PC-3 (cell line): ENCODE results near the gene PHKA1. TPM values are rescaled to one million over a fixed set of nuclear protein-coding genes. Genes with fewer than 3 reads are reported as not detected.
"Not testable (repeated sequence)": the region's sequence is repeated elsewhere in the genome, so short reads cannot be mapped to it uniquely, and the experiment has no call there.

Source experiments
- ATAC-seq: fragments of 200-7000 bp; cut with Tn5 transposase; 2 replicates; pipeline ENCODE4 v1.9.1; 2020; ENCODE audit warnings: mild to moderate bottlenecking, moderate library complexity
- BruUV-seq: library from RNA; stranded (reverse); fragments of 400-500 nt; replicated peaks from 2 replicates; lab custom pipeline; 2021; lab: Mats Ljungman, UMichigan
- CTCF ChIA-PET: fragments of 300-600 bp; sonication (Branson Sonifier 250); formaldehyde crosslinking; loops from one replicate; lab custom pipeline; 2022; ENCODE audit warnings: antibody characterized with exemption; lab: Charles Lee
- POLR2A ChIA-PET: fragments of 300-600 bp; sonication (Branson Sonifier 250); formaldehyde crosslinking; loops from one replicate; lab custom pipeline; 2022; ENCODE audit warnings: antibody characterized with exemption; ENCODE audit not compliant: unreplicated experiment; lab: Charles Lee
- DNase-seq: peaks from one replicate; pipeline ENCODE4 v3.0.0-alpha.2; 2015
- H2AFZ ChIP-seq: fragments of 300-600 bp; sonication (generic); 2 replicates; pipeline ENCODE4 v1.6.0; 2016; ENCODE audit warnings: antibody characterized with exemption, low read length
- H3F3A ChIP-seq: fragments of 300-600 bp; sonication (generic); one replicate; pipeline ENCODE4 v1.6.0; 2017; ENCODE audit warnings: antibody characterized with exemption, low read length, control low read depth, mild to moderate bottlenecking; ENCODE audit not compliant: unreplicated experiment
- H3K27ac ChIP-seq: fragments of 300-600 bp; sonication (generic); 2 replicates; pipeline ENCODE4 v1.5.1; 2016; ENCODE audit warnings: mild to moderate bottlenecking, low read length
- H3K27me3 ChIP-seq: fragments of 300-600 bp; sonication (generic); 2 replicates; pipeline ENCODE4 v1.6.1; 2016; ENCODE audit warnings: low read length, mixed read lengths
- H3K36me3 ChIP-seq: fragments of 300-600 bp; sonication (generic); 2 replicates; pipeline ENCODE4 v1.6.1; 2016; ENCODE audit warnings: low read depth, mixed run types, low read length, mixed read lengths
- H3K4me1 ChIP-seq: fragments of 300-600 bp; sonication (generic); 2 replicates; pipeline ENCODE4 v1.5.1; 2016; ENCODE audit warnings: low read length; ENCODE audit not compliant: insufficient read depth
- H3K4me2 ChIP-seq: fragments of 300-600 bp; sonication (generic); 2 replicates; pipeline ENCODE4 v1.6.0; 2016; ENCODE audit warnings: low read length
- H3K4me3 ChIP-seq: fragments of 300-600 bp; sonication (generic); 2 replicates; pipeline ENCODE4 v1.5.1; 2016; ENCODE audit warnings: mild to moderate bottlenecking, low read length, mixed read lengths
- H3K79me2 ChIP-seq: fragments of 300-600 bp; sonication (generic); 2 replicates; pipeline ENCODE4 v1.6.1; 2017; ENCODE audit warnings: low read length, mixed read lengths
- H3K9ac ChIP-seq: fragments of 300-600 bp; sonication (generic); 2 replicates; pipeline ENCODE4 v1.6.0; 2016; ENCODE audit warnings: mild to moderate bottlenecking, low read length
- H3K9me2 ChIP-seq: fragments of 300-600 bp; sonication (generic); replicated peaks from 2 replicates; pipeline ENCODE4 v1.6.1; 2016; ENCODE audit warnings: mixed run types, low read length, mixed read lengths
- H3K9me3 ChIP-seq: fragments of 300-600 bp; sonication (generic); 2 replicates; pipeline ENCODE4 v1.6.1; 2016; ENCODE audit warnings: low read length, mixed read lengths
- H4K20me1 ChIP-seq: fragments of 300-600 bp; sonication (generic); 2 replicates; pipeline ENCODE4 v1.6.1; 2016; ENCODE audit warnings: low read length, mixed read lengths
- EZH2 ChIP-seq: fragments of 300-600 bp; sonication (generic); IDR thresholded peaks from one replicate; pipeline ENCODE4 v1.6.1; 2017; ENCODE audit warnings: antibody characterized with exemption, mild to moderate bottlenecking, low read length; ENCODE audit not compliant: unreplicated experiment
- EZH2phosphoT487 ChIP-seq: fragments of 300-600 bp; sonication (generic); IDR thresholded peaks from 2 replicates; pipeline ENCODE4 v1.6.1; 2018; ENCODE audit warnings: mild to moderate bottlenecking, antibody characterized with exemption, low read length, borderline replicate concordance
- intact Hi-C: fragments of 100-400 bp; cut with micrococcal nuclease; formaldehyde crosslinking; loops from 2 replicates; pipeline ENCODE4 v1.9.0; 2023
- total RNA-seq: library from RNA; depleted of rRNA; stranded (reverse); fragments of >200 nt; gene quantifications from 2 replicates; pipeline ENCODE4 v1.2.3, GENCODE V29; 2014
- TF ChIP-seq, protein P1 (sequence below): fragments of 300-600 bp; sonication (generic); conservative IDR thresholded peaks from 2 replicates; pipeline ENCODE4 v1.5.1; 2017; ENCODE audit warnings: antibody characterized with exemption, low read depth, mild to moderate bottlenecking, low read length

Gene PHKA1
- total RNA-seq, 1 experiment from 2014 or later = 28.5 TPM

- CTCF ChIA-PET = interaction anchor here (0.7 kb wide), 1 partner anchor 1336 kb away, joined by 5 read pairs; no protein-coding TSS in a partner anchor
- no peaks in the 10 kb centered on the region for H3F3A ChIP-seq
- no peak overlapping the region for H3K27ac ChIP-seq
Measured at GRCh38 chrX:72604705-72605104, 109.4 kb downstream of the PHKA1 start.

GRCh38 chrX:72604112-72604511, 110.0 kb downstream of the PHKA1 start:
- BruUV-seq = no TSS peak
- H3K27ac ChIP-seq = no peak overlapping the region
- no peak for TF ChIP-seq EZH2phosphoT487
- TF ChIP-seq EZH2 = no peak
- TF ChIP-seq, protein P1, sequence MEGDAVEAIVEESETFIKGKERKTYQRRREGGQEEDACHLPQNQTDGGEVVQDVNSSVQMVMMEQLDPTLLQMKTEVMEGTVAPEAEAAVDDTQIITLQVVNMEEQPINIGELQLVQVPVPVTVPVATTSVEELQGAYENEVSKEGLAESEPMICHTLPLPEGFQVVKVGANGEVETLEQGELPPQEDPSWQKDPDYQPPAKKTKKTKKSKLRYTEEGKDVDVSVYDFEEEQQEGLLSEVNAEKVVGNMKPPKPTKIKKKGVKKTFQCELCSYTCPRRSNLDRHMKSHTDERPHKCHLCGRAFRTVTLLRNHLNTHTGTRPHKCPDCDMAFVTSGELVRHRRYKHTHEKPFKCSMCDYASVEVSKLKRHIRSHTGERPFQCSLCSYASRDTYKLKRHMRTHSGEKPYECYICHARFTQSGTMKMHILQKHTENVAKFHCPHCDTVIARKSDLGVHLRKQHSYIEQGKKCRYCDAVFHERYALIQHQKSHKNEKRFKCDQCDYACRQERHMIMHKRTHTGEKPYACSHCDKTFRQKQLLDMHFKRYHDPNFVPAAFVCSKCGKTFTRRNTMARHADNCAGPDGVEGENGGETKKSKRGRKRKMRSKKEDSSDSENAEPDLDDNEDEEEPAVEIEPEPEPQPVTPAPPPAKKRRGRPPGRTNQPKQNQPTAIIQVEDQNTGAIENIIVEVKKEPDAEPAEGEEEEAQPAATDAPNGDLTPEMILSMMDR = no peak
- no peaks in the 10 kb centered on the region for H3K4me1 ChIP-seq
- H3K79me2 ChIP-seq = no peaks in the 10 kb centered on the region
- H4K20me1 ChIP-seq = no peaks in the 10 kb centered on the region
- no peak overlapping the region for H2AFZ ChIP-seq
- no peaks in the 10 kb centered on the region for H3K27me3 ChIP-seq
- intact Hi-C loops = no loop called here
- H3K9me2 ChIP-seq = no peaks in the 10 kb centered on the region
- H3K4me2 ChIP-seq = no peak overlapping the region
- DNase-seq (no peak), ATAC-seq (no peak)
- POLR2A ChIA-PET = interaction anchor here (0.7 kb wide), 1 partner anchor 16 kb away, joined by 6 read pairs; no protein-coding TSS in a partner anchor
- CTCF ChIA-PET = interaction anchor here (0.7 kb wide), 1 partner anchor 1337 kb away, joined by 5 read pairs; no protein-coding TSS in a partner anchor
- H3F3A ChIP-seq = no peaks in the 10 kb centered on the region
- H3K4me3 ChIP-seq = no peak overlapping the region
- peaks cover 5% of the 10 kb centered on the region; the same call in 1 of the 2 replicates for H3K36me3 ChIP-seq
- no peaks in the 10 kb centered on the region for H3K9me3 ChIP-seq
- no peak overlapping the region for H3K9ac ChIP-seq

More at GRCh38 chrX:72604705-72605104, 109.4 kb downstream of the PHKA1 start:
- Histone ChIP-seq H3K27me3 (no peaks in the 10 kb centered on the region), H3K9ac (no peak overlapping the region), H3K9me2 (no peaks in the 10 kb centered on the region), H4K20me1 (no peaks in the 10 kb centered on the region), H3K36me3 (peaks cover 5% of the 10 kb centered on the region; the same call in 1 of the 2 replicates), H3K79me2 (no peaks in the 10 kb centered on the region), H3K9me3 (no peaks in the 10 kb centered on the region), H2AFZ (no peak overlapping the region), H3K4me1 (no peaks in the 10 kb centered on the region), H3K4me3 (no peak overlapping the region), H3K4me2 (no peak overlapping the region)
- no peak for TF ChIP-seq EZH2phosphoT487
- TF ChIP-seq, protein P1 = no peak
- no peak for TF ChIP-seq EZH2
- DNase-seq (no peak), ATAC-seq (no peak)
- POLR2A ChIA-PET = interaction anchor here (0.6 kb wide), 1 partner anchor 17 kb away, joined by 3 read pairs; no protein-coding TSS in a partner anchor
- no TSS peak for BruUV-seq
- intact Hi-C loops = no loop called here

DNA sequence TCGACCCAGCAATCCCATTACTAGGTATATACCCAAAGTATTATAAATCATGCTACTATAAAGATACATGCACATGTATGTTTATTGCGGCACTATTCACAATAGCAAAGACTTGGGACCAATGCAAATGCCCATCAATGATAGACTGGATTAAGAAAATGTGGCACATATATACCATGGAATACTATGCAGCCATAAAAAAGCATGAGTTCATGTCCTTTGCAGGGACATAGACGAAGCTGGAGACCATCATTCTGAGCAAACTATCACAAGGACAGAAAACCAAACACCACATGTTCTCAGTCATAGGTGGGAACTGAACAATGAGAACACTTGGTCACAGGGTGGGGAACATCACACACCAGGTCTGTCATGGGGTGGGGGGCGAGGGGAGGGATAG, 123.1 kb downstream of the PHKA1 start:
- H3K4me3 ChIP-seq, intact Hi-C loops, H3K36me3 ChIP-seq, H3K27me3 ChIP-seq, POLR2A ChIA-PET, H3K27ac ChIP-seq, CTCF ChIA-PET, ATAC-seq, H3K9me3 ChIP-seq, H3F3A ChIP-seq, H3K9me2 ChIP-seq, H3K4me2 ChIP-seq, H3K4me1 ChIP-seq, DNase-seq, BruUV-seq, H2AFZ ChIP-seq, H4K20me1 ChIP-seq, H3K79me2 ChIP-seq, H3K9ac ChIP-seq: not testable (repeated sequence)
